ENCODE measurements around the gene HGF. TPM values are rescaled to one million over a fixed set of nuclear protein-coding genes. Genes with fewer than 3 reads are reported as not detected.
A peak's percentile ranks its signal among the peaks of the same experiment; 100 is the strongest.

HGF gene
- total RNA-seq, 1 donor from 2014 or later, result 0.14 TPM

DNA sequence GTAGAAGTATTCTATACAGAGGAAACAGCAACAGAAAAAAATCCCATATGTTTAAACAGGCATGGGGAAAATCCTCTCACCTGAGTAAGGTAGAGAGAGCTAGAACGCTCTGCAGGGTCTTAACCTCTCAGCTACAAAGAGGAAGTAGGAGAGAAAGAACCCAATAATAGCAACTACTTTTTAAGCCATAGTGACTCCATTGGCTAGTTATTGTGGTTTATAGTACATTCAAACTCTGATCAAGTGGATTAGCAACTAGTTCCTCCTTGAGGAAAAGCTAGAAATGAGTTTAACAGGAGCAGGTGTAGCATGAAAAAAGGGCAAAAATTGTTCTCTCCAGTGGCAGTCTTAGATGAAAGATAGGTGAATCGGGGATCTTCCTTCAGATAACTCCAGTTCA, 89.7 kb downstream of the HGF start:
- Mint-ChIP-seq H3K27ac (ENCODE audit: unreplicated experiment) (no peak overlapping the region), H3K27me3 (ENCODE audit: low read depth) (no peaks in the 10 kb centered on the region), H3K9me3 (peaks cover 4% of the 10 kb centered on the region), H3K4me3 (no peak overlapping the region), H3K36me3 (ENCODE audit: low read depth) (no peaks in the 10 kb centered on the region), H3K4me1 (peaks cover 15% of the 10 kb centered on the region)
- TF ChIP-seq, protein P1, sequence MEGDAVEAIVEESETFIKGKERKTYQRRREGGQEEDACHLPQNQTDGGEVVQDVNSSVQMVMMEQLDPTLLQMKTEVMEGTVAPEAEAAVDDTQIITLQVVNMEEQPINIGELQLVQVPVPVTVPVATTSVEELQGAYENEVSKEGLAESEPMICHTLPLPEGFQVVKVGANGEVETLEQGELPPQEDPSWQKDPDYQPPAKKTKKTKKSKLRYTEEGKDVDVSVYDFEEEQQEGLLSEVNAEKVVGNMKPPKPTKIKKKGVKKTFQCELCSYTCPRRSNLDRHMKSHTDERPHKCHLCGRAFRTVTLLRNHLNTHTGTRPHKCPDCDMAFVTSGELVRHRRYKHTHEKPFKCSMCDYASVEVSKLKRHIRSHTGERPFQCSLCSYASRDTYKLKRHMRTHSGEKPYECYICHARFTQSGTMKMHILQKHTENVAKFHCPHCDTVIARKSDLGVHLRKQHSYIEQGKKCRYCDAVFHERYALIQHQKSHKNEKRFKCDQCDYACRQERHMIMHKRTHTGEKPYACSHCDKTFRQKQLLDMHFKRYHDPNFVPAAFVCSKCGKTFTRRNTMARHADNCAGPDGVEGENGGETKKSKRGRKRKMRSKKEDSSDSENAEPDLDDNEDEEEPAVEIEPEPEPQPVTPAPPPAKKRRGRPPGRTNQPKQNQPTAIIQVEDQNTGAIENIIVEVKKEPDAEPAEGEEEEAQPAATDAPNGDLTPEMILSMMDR (conservative IDR thresholded peaks at IDR 0.05), result no peak
- no peak for DNase-seq (ENCODE audit: low read depth, low spot score)

DNA sequence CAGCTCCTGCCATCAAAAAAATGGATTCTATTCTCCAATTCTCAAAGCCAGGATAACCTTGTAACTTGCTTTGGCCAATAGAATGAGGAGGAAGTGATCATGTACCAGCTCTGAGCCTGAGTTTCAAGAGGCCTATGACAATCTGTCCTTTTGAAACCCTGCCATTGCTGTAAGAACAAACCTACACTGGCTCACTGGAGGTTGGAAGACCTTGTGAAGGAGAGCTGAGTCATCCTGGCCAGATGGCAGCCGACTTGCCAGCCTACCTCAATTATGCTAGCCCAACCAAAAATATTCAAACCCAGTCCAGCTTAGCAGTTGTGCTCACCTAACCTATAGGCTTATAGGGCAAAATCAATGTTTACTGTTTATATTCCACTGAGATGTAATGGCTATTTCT, 93.0 kb downstream of the HGF start:
- Mint-ChIP-seq H3K36me3 (ENCODE audit: low read depth) (no peaks in the 10 kb centered on the region), H3K4me1 (peaks cover 26% of the 10 kb centered on the region), H3K27ac (ENCODE audit: unreplicated experiment) (no peak overlapping the region), H3K9me3 (peaks cover 4% of the 10 kb centered on the region), H3K27me3 (ENCODE audit: low read depth) (no peaks in the 10 kb centered on the region), H3K4me3 (no peak overlapping the region)
- TF ChIP-seq, protein P1 (conservative IDR thresholded peaks at IDR 0.05), result no peak
- no peak for DNase-seq (ENCODE audit: low read depth, low spot score)

DNA sequence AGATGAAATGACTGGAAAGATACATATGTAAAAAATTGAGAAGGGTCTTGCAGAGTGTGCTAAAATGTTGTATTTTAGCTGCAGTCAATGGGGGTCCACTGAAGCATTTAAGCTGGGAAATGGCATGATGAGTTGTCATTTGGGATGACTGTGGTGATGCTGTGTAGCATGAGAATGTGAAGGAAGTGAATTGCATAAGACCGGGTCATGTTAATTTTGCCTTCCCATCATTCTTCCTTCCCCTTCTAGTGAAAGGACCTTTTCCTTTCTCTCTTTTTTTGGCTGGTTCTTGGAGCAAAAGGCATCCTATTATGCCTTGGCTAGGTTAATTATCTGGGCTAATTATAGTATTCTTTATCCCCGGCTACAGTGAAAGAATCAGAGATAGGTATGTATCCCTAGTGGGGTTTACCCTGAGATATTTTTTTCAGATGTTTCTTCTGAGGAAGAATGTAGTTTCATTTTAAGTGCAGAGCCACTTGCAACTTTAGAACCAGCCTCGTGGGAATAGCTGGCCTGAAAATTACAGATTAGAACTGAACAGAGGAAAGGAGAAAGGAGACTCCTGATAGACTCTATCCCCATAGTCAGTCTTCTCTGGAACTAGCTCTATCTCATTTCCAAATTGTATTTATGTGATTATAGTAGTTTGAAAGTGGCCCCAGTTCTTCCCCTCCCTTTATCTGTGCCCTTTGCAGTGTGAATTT, 93.6 kb downstream of the HGF start:
- DNase-seq (ENCODE audit: low read depth, low spot score), result no peak
- H3K4me1 Mint-ChIP-seq, result peaks cover 29% of the 10 kb centered on the region
- no peaks in the 10 kb centered on the region for H3K27me3 Mint-ChIP-seq (ENCODE audit: low read depth)
- TF ChIP-seq, protein P1 (conservative IDR thresholded peaks at IDR 0.05), result no peak
- no peak overlapping the region for H3K4me3 Mint-ChIP-seq
- peaks cover 4% of the 10 kb centered on the region for H3K9me3 Mint-ChIP-seq
- no peak overlapping the region for H3K27ac Mint-ChIP-seq (ENCODE audit: unreplicated experiment)
- H3K36me3 Mint-ChIP-seq (ENCODE audit: low read depth), result no peaks in the 10 kb centered on the region

DNA sequence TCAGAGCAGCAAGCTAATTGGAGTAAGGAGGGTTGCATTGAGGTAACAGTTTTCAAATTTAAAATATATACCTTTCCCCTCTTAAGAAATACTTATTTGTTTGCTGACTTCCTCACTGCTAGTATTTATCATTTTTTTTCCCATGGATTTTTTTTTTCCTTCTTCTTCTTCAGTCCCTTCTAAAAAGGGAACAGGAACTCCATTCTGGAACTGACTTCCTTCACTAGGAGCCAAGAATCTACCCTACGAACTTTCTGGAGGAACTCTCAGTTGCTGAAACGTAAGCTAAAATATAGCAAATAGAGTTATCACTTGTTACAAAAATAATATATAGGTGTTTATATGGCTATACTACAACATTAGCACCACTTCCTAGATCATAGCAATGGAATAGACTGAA, 95.4 kb downstream of the HGF start:
- Mint-ChIP-seq H3K9me3 (peaks cover 4% of the 10 kb centered on the region), H3K36me3 (ENCODE audit: low read depth) (no peaks in the 10 kb centered on the region), H3K4me1 (peaks cover 29% of the 10 kb centered on the region), H3K27ac (ENCODE audit: unreplicated experiment) (no peak overlapping the region), H3K4me3 (no peak overlapping the region), H3K27me3 (ENCODE audit: low read depth) (no peaks in the 10 kb centered on the region)
- TF ChIP-seq, protein P1 (conservative IDR thresholded peaks at IDR 0.05), result no peak
- DNase-seq (ENCODE audit: low read depth, low spot score), result no peak

DNA sequence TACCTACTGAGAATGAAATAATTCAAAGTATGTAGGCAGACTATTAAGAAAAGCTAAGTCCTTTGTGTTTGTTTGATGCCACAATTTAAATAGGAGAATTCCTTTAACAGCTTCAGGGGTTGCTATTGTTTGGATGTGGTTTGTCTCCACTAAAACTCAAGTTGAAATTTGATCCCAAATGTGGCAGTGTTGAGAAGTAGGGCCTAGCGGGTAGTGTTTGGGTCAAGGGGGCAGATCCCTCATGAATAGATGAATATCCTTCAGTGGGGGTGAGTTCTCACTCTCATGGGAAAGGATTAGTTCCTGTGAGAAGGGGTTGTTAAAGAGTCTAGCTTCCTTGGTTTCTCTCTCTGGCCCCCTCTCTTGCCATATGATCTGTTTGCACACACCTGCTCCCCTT, 97.0 kb downstream of the HGF start:
- H3K27ac Mint-ChIP-seq (ENCODE audit: unreplicated experiment), result peak overlapping the region; percentile 72
- H3K4me3 Mint-ChIP-seq, result peak overlapping the region; percentile 60

More for the DNA sequence above, 97.0 kb downstream of the HGF start:
- peaks cover 29% of the 10 kb centered on the region for H3K4me1 Mint-ChIP-seq
- no peaks in the 10 kb centered on the region for H3K36me3 Mint-ChIP-seq (ENCODE audit: low read depth)
- H3K27me3 Mint-ChIP-seq (ENCODE audit: low read depth), result no peaks in the 10 kb centered on the region
- DNase-seq (ENCODE audit: low read depth, low spot score), result no peak
- peaks cover 4% of the 10 kb centered on the region for H3K9me3 Mint-ChIP-seq
- TF ChIP-seq, protein P1 (conservative IDR thresholded peaks at IDR 0.05), result no peak

Measured in neural crest cell (in vitro differentiated cells).